ENCODE measurements around the gene HS1BP3.
A peak's percentile ranks its signal among the peaks of the same experiment; 100 is the strongest.

HS1BP3 gene, protein sequence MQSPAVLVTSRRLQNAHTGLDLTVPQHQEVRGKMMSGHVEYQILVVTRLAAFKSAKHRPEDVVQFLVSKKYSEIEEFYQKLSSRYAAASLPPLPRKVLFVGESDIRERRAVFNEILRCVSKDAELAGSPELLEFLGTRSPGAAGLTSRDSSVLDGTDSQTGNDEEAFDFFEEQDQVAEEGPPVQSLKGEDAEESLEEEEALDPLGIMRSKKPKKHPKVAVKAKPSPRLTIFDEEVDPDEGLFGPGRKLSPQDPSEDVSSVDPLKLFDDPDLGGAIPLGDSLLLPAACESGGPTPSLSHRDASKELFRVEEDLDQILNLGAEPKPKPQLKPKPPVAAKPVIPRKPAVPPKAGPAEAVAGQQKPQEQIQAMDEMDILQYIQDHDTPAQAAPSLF

DNA sequence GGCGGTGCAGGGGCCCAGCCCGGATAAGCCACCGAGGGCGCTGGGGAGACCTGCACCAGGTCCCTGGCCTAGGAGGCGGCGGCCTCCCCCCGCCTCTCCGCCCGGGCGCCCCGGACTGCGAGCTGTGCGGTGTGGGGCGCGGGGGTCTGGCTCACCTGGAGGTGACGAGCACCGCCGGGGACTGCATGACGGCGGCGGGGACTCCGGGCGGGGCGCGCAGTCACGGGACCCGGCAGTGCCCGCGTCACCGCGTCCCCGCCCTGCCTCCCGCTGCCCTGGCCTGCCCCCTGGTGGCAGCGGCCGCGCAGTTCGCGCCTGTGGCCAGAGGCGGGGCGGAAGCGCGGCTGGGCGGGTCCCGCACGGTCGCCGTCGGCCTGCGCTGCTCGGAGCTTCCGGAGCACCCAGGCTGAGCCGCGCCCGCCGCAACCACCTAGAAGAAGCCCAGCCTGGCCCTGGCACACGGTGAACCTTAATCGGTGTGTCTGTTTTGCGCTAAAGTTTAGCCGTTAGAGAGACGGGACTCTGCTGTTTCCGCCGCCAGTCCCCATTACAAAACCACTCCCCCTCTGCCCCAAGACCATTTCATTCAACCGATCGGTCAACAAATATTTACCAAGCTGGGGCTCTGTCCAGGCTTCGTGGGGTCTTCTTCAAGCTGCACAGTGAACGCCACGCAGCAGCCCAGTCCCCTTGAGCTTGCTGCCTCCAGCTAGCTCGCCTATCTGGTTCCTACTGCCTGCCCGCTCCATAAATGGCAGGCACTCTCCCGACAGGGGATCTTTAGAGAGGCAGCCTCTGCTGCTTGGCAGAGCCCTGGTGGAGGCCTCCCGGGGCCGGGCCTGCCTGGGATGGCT, at the start of gene HS1BP3:
Gene HS1BP3, minus strand, starts transcription at position 222 of the 854 bp plus-strand sequence. Its CDS starts 35 bp downstream, at position 187.
- no peaks in the 10 kb centered on the region for H3K36me3 ChIP-seq (ENCODE audit: insufficient read depth, low read length)
- H3K9me3 ChIP-seq (ENCODE audit: control insufficient read depth, insufficient read depth, low read length), result no peaks in the 10 kb centered on the region; the same call in 1 of the 2 replicates
- no peaks in the 10 kb centered on the region for H3K4me1 ChIP-seq (ENCODE audit: insufficient read depth, low read length)
- H3K9ac ChIP-seq (ENCODE audit: low read depth, low read length), result peak within 1 kb of the TSS; percentile 86

DNA sequence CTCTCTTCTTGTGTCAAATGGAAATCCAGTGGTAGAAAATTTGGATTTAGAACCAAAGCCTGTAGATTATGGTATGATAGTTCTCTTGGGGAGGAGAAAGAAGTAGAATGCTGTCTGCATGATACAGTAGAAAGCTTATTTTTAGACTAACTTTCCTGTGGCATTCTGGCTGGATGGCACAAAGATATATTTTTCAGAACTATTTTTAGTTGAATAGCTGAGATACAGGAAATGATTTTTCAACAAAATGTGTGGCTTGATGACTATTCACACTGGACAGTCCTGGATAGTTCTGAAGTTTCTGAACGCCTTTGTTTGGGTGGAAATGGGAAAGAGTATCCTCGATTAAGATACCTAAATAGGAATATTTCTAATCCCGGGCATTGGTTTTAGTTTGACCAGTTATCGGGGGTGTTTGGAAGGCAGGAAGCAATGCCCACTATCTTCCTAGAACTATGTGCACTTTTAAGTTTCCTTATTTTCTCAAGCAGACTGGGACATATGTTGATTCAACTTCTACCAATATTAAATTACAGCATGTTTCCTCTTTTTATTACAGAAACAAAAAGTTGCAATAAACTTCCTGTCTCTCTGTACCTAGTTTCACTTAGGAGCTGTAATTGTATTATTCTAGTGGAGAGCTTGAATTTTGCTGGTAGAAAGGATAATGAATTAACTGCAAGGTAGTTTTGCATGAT, 48.2 kb upstream of the HS1BP3 start:
- H3K9ac ChIP-seq (ENCODE audit: low read depth, low read length), result no peak overlapping the region
- no peaks in the 10 kb centered on the region for H3K36me3 ChIP-seq (ENCODE audit: insufficient read depth, low read length)
- H3K9me3 ChIP-seq (ENCODE audit: control insufficient read depth, insufficient read depth, low read length), result no peaks in the 10 kb centered on the region
- H3K4me1 ChIP-seq (ENCODE audit: insufficient read depth, low read length), result no peaks in the 10 kb centered on the region

DNA sequence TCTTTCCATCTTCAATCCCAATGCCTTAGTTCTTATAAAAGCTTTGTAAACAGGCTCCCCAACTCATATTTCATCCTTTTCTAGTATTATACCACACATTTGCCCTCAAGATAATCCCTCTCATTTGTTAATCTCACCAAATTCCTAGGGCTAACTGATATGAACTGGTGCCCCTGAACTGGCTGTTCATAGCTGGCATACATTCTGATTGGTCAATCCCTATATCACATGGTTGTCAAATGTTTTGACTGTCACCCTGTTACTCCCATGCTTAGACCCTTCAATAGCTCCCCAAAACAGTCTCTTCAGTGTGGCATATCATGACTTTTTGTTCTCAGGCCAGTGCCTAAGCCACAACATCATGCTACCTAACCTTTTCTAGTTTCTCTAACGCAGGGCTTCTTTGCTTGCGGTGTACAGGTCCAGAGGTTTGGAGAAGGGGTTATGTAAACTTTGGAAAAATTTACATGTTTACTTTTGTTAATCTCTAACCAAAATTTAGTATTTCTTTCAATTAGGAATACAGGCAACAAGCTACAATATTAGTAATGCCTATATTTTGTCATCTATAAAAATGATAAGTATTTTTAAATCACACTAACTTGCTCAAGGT, 46.5 kb upstream of the HS1BP3 start:
- Histone ChIP-seq H3K36me3 (ENCODE audit: insufficient read depth, low read length) (no peaks in the 10 kb centered on the region), H3K4me1 (ENCODE audit: insufficient read depth, low read length) (no peaks in the 10 kb centered on the region), H3K9me3 (ENCODE audit: control insufficient read depth, insufficient read depth, low read length) (no peaks in the 10 kb centered on the region), H3K9ac (ENCODE audit: low read depth, low read length) (no peak overlapping the region)

DNA sequence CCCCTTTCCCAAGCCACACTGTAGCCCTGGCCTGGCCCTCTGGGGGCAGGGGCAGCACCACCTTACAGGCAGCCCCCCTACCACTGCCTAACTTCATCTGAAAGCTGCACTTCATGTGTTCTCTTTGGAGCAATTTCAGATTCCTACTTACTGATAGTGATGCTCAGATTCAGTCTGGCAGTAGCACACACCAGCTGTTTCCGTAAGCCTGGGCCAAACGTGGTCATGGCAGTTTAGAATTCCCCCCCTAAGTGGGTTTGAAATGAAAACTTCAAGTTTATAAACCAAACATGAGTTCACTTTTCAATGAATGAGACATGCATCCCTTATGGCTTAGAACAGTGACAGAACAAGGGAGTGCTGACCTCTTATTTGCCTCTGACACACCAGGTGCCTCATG, 45.5 kb upstream of the HS1BP3 start:
- Histone ChIP-seq H3K9ac (ENCODE audit: low read depth, low read length) (no peak overlapping the region), H3K9me3 (ENCODE audit: control insufficient read depth, insufficient read depth, low read length) (no peaks in the 10 kb centered on the region), H3K36me3 (ENCODE audit: insufficient read depth, low read length) (no peaks in the 10 kb centered on the region), H3K4me1 (ENCODE audit: insufficient read depth, low read length) (no peaks in the 10 kb centered on the region)

DNA sequence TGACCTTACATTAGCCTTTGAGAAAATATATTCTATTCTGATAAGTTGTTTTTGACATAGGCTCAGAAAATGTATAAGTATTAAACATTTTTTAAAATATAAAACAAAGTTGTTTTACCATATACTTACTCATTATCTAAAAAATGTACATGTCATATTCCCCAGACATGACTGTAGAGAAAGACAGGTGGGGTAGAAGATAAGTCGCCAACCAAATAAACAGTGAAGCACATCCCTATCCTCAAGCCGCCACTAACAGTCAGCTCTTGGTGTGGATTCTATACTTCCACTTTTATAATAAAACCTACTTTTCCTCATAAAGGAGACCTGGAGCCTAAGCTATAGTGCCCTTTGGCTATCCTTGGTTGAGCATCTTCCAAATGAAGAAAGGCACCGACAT, 42.4 kb upstream of the HS1BP3 start:
- H3K4me1 ChIP-seq (ENCODE audit: insufficient read depth, low read length), result no peaks in the 10 kb centered on the region
- no peak overlapping the region for H3K9ac ChIP-seq (ENCODE audit: low read depth, low read length)

DNA sequence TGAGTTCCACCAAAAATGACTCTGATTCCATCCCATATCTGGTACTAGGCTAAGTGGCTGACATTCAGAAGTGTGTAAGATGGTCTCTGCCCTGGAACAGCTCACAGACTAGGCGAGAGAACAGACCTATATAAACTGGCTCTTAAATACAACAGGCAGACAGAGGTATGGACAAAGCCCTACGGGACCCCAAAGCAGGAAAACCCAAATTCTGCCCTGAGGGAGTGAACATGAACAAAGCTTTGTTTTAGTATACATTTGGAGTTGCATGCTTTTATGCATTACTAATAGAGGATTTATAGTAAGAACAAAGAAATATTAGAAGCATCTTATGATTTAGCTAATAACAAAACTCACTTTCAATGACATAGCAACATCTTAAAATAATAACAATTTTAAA, 41.2 kb upstream of the HS1BP3 start:
- H3K36me3 ChIP-seq (ENCODE audit: insufficient read depth, low read length), result no peaks in the 10 kb centered on the region
- H3K4me1 ChIP-seq (ENCODE audit: insufficient read depth, low read length), result no peaks in the 10 kb centered on the region
- no peak overlapping the region for H3K9ac ChIP-seq (ENCODE audit: low read depth, low read length)
- no peaks in the 10 kb centered on the region for H3K9me3 ChIP-seq (ENCODE audit: control insufficient read depth, insufficient read depth, low read length)

More for the DNA sequence above, 42.4 kb upstream of the HS1BP3 start:
- Histone ChIP-seq H3K36me3 (ENCODE audit: insufficient read depth, low read length) (no peaks in the 10 kb centered on the region), H3K9me3 (ENCODE audit: control insufficient read depth, insufficient read depth, low read length) (no peaks in the 10 kb centered on the region)

DNA sequence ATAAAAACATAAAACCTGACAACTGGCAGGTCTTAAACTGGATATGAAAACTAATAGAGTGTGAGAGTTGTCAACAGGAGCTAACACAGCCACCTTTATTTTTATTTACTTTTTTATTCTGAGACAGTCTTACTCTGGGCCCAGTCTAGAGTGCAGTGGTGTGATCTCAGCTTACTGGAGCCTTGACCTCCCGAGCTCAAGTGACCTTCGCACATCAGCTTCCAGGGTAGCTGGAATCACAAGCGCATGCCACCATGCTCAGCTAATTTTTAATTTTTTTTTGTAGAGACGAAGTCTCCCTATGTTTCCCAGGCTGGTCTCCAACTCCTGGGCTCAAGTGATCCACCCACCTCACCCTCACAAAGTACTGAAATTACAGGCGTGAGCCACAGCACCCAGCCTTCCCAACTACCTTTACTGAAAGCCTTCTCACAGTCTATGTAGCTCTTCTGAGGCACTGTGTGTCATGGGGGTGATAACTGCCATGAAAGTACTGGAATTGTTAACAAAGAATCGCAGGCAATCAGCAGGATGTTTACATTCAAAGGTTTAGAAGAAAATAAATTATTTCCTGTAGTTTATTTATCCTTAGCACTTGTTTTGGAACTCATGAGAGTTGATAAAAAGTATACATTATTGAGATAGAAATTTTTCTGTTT, 40.3 kb upstream of the HS1BP3 start:
- Histone ChIP-seq H3K4me1 (ENCODE audit: insufficient read depth, low read length) (no peaks in the 10 kb centered on the region), H3K36me3 (ENCODE audit: insufficient read depth, low read length) (peaks cover under 1% of the 10 kb centered on the region; the same call in 1 of the 2 replicates), H3K9ac (ENCODE audit: low read depth, low read length) (no peak overlapping the region), H3K9me3 (ENCODE audit: control insufficient read depth, insufficient read depth, low read length) (no peaks in the 10 kb centered on the region)

DNA sequence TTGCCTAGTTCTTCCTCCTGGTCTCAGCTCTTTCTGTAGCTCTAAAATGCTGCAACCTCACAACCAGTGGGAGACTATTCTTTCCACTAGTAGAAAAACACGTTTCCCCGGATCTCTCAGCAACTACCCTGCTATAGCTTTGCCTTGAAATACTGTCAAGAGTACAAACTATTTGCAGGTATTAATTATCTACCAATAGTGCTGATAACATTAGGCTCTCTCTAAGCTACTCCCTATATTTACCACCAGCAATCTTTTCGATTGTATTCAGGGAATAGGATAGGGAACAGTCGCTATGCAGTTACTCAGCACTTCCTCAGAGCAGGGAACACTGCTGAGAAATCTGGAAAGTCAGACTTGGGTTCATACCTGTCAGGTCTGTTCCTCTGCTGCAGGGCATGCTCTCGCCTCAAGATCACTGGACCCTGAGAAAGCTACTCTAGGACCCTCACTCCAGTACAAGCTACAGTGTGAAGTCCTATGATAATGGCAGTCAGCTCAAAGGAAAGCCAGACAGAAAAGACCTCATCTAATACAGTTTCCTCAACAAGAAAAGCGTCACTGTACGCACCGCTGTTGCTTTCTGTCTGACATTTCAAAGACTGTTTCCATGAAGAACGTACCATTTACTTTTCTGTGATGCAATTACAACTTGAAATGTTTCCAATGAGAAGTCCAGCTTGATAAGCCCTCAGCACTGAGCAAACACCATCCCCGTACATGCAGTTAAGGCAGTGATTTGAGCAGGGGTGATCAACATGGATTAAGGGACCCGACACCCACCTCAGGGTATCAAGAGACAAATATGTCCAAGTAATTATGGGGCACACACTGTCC, 38.7 kb upstream of the HS1BP3 start:
- Histone ChIP-seq H3K36me3 (ENCODE audit: insufficient read depth, low read length) (peaks cover 4% of the 10 kb centered on the region; the same call in 1 of the 2 replicates), H3K9me3 (ENCODE audit: control insufficient read depth, insufficient read depth, low read length) (no peaks in the 10 kb centered on the region), H3K4me1 (ENCODE audit: insufficient read depth, low read length) (no peaks in the 10 kb centered on the region), H3K9ac (ENCODE audit: low read depth, low read length) (no peak overlapping the region)

DNA sequence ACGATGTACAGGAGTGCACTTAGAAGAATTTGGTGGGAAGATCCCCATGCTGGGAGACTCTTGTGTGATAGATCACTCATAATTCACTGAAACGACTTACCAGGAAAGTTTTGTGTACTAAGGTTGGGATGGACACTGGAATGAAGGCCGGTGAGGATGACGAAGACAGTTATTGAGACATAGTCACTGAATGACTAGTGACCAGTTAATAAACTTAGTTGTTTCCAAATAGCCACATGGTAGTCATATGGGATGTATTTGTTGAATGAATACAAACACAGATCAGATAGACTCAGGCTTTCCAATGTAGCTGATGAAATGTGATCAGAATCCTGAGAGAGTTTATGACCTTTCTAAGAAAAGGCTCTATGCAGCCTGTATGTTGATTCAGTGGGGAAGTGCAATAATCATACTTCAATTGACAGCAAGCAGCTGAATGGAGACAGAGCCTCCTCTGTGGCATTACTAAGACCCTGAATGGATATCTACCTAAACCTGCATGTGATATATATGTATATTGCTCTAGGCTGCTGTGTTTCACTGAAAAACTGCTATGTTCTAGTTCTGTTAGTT, 36.4 kb upstream of the HS1BP3 start:
- Histone ChIP-seq H3K36me3 (ENCODE audit: insufficient read depth, low read length) (peaks cover 6% of the 10 kb centered on the region; the same call in 1 of the 2 replicates), H3K9me3 (ENCODE audit: control insufficient read depth, insufficient read depth, low read length) (no peaks in the 10 kb centered on the region), H3K9ac (ENCODE audit: low read depth, low read length) (no peak overlapping the region), H3K4me1 (ENCODE audit: insufficient read depth, low read length) (no peaks in the 10 kb centered on the region)

DNA sequence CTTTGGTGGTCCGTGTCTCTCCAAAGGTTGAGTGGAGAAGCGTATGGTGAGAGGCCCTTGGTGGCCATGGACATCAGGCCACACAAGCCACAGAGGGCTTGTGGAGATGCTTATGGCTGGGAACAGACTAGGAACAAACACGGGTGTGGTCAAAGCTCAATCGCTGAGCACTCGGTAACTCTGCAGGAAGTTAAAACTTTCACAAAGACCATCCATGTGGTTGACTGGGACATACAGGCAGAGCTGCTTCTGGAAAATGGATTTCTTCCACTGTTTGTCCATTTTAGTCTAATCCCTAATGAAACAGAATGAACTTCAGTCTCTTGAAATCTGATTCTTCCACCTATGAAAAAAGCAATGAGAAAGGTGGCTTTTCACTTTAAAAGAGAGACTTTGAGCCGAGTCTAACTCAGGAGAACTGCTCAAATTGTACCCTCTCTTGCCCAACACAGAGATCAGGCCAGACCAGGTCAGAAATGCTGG, 33.7 kb upstream of the HS1BP3 start:
- Histone ChIP-seq H3K4me1 (ENCODE audit: insufficient read depth, low read length) (no peaks in the 10 kb centered on the region), H3K36me3 (ENCODE audit: insufficient read depth, low read length) (peaks cover 6% of the 10 kb centered on the region; the same call in 1 of the 2 replicates), H3K9ac (ENCODE audit: low read depth, low read length) (no peak overlapping the region), H3K9me3 (ENCODE audit: control insufficient read depth, insufficient read depth, low read length) (no peaks in the 10 kb centered on the region)

DNA sequence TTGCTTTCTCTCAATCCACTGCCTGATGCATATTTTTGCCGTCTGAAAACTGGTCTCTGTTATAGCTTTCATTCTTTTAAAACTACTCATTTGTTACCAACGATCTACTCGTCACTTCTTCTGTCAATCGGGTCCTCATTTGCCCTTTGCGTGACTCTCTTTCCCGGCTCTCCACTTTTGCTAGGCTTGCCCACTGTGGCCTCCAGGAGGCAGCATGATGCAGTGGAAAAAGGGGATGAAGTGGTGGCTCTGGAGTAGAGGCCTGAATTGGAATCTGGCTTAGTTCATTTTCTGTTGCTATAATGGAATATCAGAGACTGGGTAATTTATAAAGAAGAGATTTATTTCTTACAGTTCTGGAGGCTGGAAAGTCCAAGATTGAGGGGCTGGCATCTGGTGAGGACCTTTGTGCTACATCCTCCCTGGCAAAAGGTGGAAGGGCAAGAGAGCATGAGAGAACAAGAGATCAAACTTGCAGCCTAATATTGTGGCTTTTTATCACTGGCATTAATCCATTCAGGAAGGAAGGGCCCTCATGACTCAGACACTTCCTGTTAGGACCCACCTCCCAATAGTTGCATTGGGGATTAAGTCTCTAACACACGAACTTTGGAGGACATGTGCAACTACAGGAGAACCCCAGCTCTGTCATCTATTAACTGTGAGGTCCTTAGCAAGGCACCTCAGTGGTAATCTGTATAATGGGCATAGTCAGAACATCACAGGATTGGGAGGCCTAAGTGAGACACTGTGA, 31.4 kb upstream of the HS1BP3 start:
- H3K9ac ChIP-seq (ENCODE audit: low read depth, low read length), result no peak overlapping the region
- peaks cover 6% of the 10 kb centered on the region; the same call in 1 of the 2 replicates for H3K36me3 ChIP-seq (ENCODE audit: insufficient read depth, low read length)
- H3K9me3 ChIP-seq (ENCODE audit: control insufficient read depth, insufficient read depth, low read length), result no peaks in the 10 kb centered on the region
- H3K4me1 ChIP-seq (ENCODE audit: insufficient read depth, low read length), result no peaks in the 10 kb centered on the region

DNA sequence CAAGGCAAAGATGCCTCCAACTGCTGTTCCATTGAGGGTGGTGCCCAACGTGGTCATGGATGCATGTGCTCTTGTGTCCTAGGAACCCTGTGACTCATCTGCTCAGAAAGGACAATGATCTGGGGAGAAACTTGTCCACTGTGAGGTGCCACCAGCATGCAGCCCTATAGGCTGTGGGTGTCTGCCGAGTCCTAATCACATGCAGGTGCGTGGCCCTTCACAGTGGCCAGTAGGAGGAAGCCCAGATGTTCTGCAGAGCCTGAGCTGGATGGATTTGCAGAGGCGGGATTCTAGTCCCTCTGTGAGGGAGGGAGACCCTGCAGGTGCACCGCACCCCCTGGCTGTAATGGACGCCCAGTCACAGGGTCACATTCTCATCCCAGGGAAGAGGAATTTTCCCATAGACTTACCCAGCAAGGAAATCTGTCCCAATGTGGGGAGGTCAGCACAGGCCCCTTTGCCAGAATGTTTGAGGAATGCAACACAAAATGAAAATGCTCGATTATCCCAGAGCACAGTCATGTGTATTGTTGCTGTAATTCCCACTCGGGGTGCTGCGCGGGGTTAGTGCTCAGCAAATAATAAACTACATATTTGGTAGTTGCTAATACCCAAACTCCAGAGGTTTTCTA, 30.0 kb upstream of the HS1BP3 start:
- H3K4me1 ChIP-seq (ENCODE audit: insufficient read depth, low read length), result no peaks in the 10 kb centered on the region
- H3K9ac ChIP-seq (ENCODE audit: low read depth, low read length), result no peak overlapping the region
- H3K36me3 ChIP-seq (ENCODE audit: insufficient read depth, low read length), result peaks cover 3% of the 10 kb centered on the region; the same call in 1 of the 2 replicates
- H3K9me3 ChIP-seq (ENCODE audit: control insufficient read depth, insufficient read depth, low read length), result no peaks in the 10 kb centered on the region

Measured in ES-I3 (cell line).